Activated CD8-positive, alpha-beta memory T cell treated with anti-CD3 and anti-CD28 coated beads, Interleukin-2, amount 10 ng/mL, durations not matched to agents 7 days and 5 days (primary cell): ENCODE measurements around the gene MPZL1. TPM values are rescaled to one million over a fixed set of nuclear protein-coding genes. Genes with fewer than 3 reads are reported as not detected.
A peak's percentile ranks its signal among the peaks of the same experiment; 100 is the strongest.
"Not testable (repeated sequence)": the region's sequence is repeated elsewhere in the genome, so short reads cannot be mapped to it uniquely, and the experiment has no call there.

Experiments used
- ATAC-seq: fragments of 150-1000 bp; cut with Tn5 transposase; one replicate; pipeline ENCODE4 v1.10.0; 2021; ENCODE audit warnings: moderate library complexity
- CTCF ChIA-PET: fragments of 350-600 bp; sonication (Branson Sonifier 250); formaldehyde crosslinking; loops from one replicate; lab custom pipeline; 2021; ENCODE audit warnings: antibody characterized with exemption; lab: Charles Lee
- DNase-seq: peaks from one replicate; pipeline ENCODE4 v3.0.0-alpha.2; 2020
- H3K27ac Mint-ChIP-seq: one replicate; pipeline ENCODE4 v1.8.0; 2021; ENCODE audit warnings: mild to moderate bottlenecking, mixed read lengths
- H3K27me3 Mint-ChIP-seq: one replicate; pipeline ENCODE4 v1.8.0; 2021; ENCODE audit warnings: mixed read lengths
- H3K36me3 Mint-ChIP-seq: one replicate; pipeline ENCODE4 v1.8.0; 2021; ENCODE audit warnings: mild to moderate bottlenecking, mixed read lengths
- H3K4me1 Mint-ChIP-seq: one replicate; pipeline ENCODE4 v1.8.0; 2021; ENCODE audit warnings: mixed read lengths
- H3K4me3 Mint-ChIP-seq: one replicate; pipeline ENCODE4 v1.8.0; 2021; ENCODE audit warnings: mild to moderate bottlenecking, moderate library complexity, mixed read lengths
- H3K9me3 Mint-ChIP-seq: one replicate; pipeline ENCODE4 v1.8.0; 2022; ENCODE audit warnings: low read depth, mixed read lengths
- total RNA-seq, 2 experiments: library from RNA; stranded (reverse); gene quantifications; one replicate each; pipeline ENCODE4 v1.2.3, GENCODE V29; 2021

Gene MPZL1
- total RNA-seq, 2 experiments from 2014 or later, result 12.4 to 14.2 TPM

DNA sequence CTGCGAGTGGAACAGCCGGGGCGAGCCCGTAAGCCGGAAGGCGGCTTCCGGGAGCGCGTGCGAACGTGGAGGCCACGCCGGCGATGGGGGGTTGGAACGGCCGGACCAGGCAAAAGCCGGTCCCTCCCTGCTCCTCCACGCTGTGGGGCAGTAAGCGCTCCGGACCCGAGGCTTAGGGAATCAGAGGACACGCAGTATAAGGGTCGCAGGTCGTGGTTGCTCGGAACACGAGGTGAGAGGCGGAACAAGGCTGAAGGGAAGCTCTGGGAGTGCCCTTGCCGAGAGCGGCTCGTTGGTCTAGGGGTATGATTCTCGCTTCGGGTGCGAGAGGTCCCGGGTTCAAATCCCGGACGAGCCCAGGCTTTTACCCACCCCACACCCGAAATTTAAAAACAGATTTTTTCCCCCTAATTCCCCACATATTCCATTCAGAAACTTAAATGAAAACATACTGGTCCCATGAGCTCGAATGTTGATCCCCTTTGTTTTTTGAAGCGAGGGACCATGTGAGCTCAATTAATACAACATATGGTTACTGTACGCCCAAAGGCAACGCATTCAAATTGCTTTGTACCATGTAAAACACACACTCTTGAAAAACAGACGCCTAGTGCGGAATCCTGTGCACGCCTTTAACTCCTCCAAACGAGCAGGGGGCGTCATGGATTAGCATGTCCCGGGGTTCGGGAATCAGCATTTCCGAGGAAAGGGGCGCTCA, 7.2 kb upstream of the MPZL1 start:
- Mint-ChIP-seq H3K9me3 (no peaks in the 10 kb centered on the region), H3K4me1 (peaks cover 23% of the 10 kb centered on the region), H3K4me3 (peak overlapping the region; percentile 80), H3K27ac (peak overlapping the region; percentile 93), H3K36me3 (peaks cover 2% of the 10 kb centered on the region), H3K27me3 (peaks cover 15% of the 10 kb centered on the region)
- ATAC-seq (peak; percentile 51), DNase-seq (peak; percentile 92)
- CTCF ChIA-PET, result interaction anchor here (1.0 to 3.9 kb wide), 18 partner anchors 9 to 808 kb away, joined by 3 to 26 read pairs (median 4); partner anchors contain the start of genes DCAF6 and MPC2

- Mint-ChIP-seq H3K27me3 (peaks cover 15% of the 10 kb centered on the region), H3K4me1 (peaks cover 29% of the 10 kb centered on the region), H3K4me3 (peak overlapping the region; percentile 80), H3K9me3 (no peaks in the 10 kb centered on the region), H3K27ac (peak overlapping the region; percentile 93), H3K36me3 (peaks cover 2% of the 10 kb centered on the region)
- CTCF ChIA-PET, result interaction anchor here (0.9 to 3.9 kb wide), 21 partner anchors 8 to 809 kb away, joined by 3 to 26 read pairs (median 4); partner anchors contain the start of genes DCAF6 and MPC2
- DNase-seq, result peak; percentile 93
- peak; percentile 57 for ATAC-seq
Measured at GRCh38 chr1:167715157-167715999, 6.4 kb upstream of the MPZL1 start.

GRCh38 chr1:167716000-167716271, 5.8 kb upstream of the MPZL1 start:
- ATAC-seq (no peak), DNase-seq (no peak)
- peaks cover 15% of the 10 kb centered on the region for H3K27me3 Mint-ChIP-seq
- H3K36me3 Mint-ChIP-seq, result peaks cover 2% of the 10 kb centered on the region
- H3K27ac Mint-ChIP-seq, result peak overlapping the region; percentile 93
- H3K9me3 Mint-ChIP-seq, result no peaks in the 10 kb centered on the region
- CTCF ChIA-PET, result interaction anchor here (0.7 to 3.9 kb wide), 20 partner anchors 8 to 886 kb away, joined by 3 to 26 read pairs (median 5); partner anchors contain the start of genes DCAF6 and MPC2
- H3K4me3 Mint-ChIP-seq, result peak overlapping the region; percentile 80
- H3K4me1 Mint-ChIP-seq, result peaks cover 32% of the 10 kb centered on the region

DNA sequence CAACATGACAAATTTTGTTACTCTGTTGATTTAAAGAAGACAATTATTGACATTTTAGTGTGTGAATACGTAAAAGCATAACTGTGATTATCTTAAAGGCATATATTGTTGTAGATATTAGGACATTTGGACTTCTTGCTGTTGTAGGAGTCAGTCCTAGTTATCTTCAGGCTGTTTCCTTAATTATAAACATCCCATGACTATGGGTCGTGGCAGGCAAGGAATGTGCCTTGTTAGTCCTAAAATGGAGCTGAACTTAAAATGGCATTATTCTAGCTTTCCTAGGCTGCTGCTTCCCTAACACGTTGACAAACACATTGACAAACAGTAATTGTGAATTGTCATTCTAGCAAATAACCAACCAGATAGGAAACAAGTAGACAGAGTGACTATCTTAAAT, 4.4 kb upstream of the MPZL1 start:
- no peaks in the 10 kb centered on the region for H3K9me3 Mint-ChIP-seq
- no peak for ATAC-seq
- peak overlapping the region; percentile 80 for H3K4me3 Mint-ChIP-seq
- CTCF ChIA-PET, result interaction anchor here (0.6 to 3.2 kb wide), 8 partner anchors 11 to 365 kb away, joined by 3 to 26 read pairs (median 4); partner anchors contain the start of genes CREG1, DCAF6 and MPC2
- no peak for DNase-seq
- peaks cover 38% of the 10 kb centered on the region for H3K4me1 Mint-ChIP-seq
- peak overlapping the region; percentile 93 for H3K27ac Mint-ChIP-seq
- peaks cover 2% of the 10 kb centered on the region for H3K36me3 Mint-ChIP-seq
- peaks cover 8% of the 10 kb centered on the region for H3K27me3 Mint-ChIP-seq

DNA sequence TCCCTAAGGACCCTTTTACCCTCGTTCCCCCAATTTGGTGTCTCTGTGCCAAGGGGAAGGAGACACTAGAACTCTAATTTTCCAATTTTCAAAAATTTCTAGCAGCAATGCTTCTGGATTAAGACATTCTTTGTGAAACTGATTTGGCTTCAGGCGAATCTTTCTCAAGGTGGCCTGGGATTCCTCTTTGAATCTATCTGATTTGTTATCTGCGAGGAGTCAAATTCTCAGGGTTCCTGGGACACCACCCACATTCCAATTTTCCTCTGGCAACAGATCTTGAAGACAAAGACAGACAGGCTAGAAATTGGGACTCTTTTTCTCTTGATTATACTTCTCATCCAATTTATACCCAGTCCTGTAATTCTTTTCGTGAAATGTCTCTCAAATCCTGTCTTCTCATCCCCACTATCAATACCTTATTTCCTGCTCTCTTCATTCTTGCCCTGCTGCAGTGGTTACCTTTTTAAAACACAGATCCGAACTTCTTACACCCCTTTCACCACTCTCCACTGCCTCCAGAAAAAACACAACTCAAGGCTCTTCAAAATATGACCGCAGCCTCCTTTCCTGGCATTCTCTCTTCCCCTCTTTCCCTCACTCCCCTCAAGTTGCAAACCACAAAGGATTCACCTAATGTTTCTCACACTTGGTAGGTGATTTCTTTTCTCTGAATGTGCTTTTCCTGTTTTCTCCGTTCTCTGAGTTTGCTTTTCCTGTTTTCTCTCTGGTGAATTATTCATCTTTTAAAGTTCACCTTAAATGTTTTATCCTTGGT, 2.7 kb upstream of the MPZL1 start:
- peaks cover 42% of the 10 kb centered on the region for H3K4me1 Mint-ChIP-seq

GRCh38 chr1:167719715-167720421, 1.9 kb upstream of the MPZL1 start:
- CTCF ChIA-PET, result interaction anchor here (2.2 kb wide), 1 partner anchor 88 kb away, joined by 8 read pairs; no protein-coding TSS in a partner anchor
- not testable (repeated sequence) for H3K27me3 Mint-ChIP-seq, ATAC-seq, H3K4me3 Mint-ChIP-seq, H3K36me3 Mint-ChIP-seq, H3K9me3 Mint-ChIP-seq, DNase-seq
- Mint-ChIP-seq H3K4me1 (peaks cover 40% of the 10 kb centered on the region), H3K27ac (peak overlapping the region; percentile 30)

More for the DNA sequence above, 2.7 kb upstream of the MPZL1 start:
- ATAC-seq (no peak), DNase-seq (no peak)
- Mint-ChIP-seq H3K27ac (peak overlapping the region; percentile 30), H3K27me3 (peaks cover 3% of the 10 kb centered on the region), H3K4me3 (no peak overlapping the region), H3K36me3 (peaks cover 2% of the 10 kb centered on the region), H3K9me3 (no peaks in the 10 kb centered on the region)
- CTCF ChIA-PET, result no interaction called here

DNA sequence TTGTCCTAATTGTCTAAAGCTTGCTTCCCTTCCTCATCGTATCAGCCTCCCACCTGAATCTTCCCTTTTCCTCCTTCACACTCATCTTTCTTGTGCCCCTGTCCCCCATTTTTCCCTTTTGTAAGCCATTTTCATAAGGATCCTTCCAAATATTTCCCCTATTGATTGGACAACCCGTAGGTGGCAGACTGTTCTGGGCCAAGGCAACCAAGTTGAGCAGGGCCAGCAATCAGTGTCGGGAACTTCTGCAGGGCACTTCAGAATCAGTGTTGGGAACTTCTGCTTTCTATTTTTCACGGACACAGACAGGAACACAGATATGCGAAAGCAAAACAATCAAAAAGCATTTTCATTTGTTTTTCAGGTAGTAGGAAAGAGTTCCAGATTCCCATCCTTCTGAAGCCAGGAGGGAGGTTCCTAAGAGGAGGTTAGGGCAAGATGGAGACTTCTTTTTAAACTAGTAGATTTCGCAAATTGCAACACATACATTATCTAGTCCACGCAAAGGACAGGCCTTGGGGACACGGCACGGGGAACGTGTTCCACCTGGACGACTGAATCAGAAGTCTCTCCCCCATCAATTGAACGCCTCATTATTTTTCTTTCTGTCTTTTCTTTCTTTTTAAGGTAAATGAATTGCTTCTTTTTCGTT, 691 bp upstream of the MPZL1 start:
- CTCF ChIA-PET, result interaction anchor here (0.9 to 2.2 kb wide), 3 partner anchors 86 to 121 kb away, joined by 3 to 8 read pairs (median 3); no protein-coding TSS in a partner anchor
- H3K27me3 Mint-ChIP-seq, result no peaks in the 10 kb centered on the region
- peaks cover 40% of the 10 kb centered on the region for H3K4me1 Mint-ChIP-seq
- peak overlapping the region; percentile 84 for H3K4me3 Mint-ChIP-seq
- H3K9me3 Mint-ChIP-seq, result no peaks in the 10 kb centered on the region
- H3K36me3 Mint-ChIP-seq, result no peaks in the 10 kb centered on the region
- ATAC-seq (no peak), DNase-seq (no peak)
- peak overlapping the region; percentile 22 for H3K27ac Mint-ChIP-seq

DNA sequence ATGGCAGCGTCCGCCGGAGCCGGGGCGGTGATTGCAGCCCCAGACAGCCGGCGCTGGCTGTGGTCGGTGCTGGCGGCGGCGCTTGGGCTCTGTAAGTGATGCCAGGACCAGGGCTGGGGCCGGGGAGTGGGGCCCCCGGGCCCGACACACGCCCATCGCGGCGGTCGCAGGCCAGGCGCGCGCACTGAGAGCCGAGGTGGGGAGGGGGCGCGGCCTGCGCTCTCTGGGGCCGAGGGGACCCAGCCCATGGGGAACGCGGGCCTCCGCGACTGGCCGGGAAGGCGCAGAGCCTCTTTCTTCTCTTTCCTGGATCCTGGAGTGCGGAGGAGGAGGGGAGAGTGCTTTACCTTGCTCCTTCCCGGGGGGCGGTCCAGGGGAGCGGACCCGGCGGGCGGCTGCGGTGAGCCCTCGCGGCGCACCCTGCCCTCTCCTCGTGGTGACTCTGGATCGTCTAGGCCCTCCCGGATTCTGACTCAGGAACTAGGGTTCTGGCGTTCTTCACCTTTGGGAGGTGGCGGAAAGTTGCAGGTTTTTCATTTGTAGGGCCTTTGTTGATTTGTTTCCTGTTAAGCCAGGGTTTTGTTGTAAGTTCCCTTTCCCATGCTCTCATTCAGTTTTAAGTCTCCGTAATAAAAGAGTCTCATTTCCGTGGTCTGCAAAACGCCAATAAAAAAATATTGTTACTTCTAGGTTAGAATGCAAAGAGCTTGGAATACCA, 529 bp downstream of the MPZL1 start:
- Mint-ChIP-seq H3K27me3 (no peaks in the 10 kb centered on the region), H3K4me3 (peak overlapping the region; percentile 84), H3K36me3 (no peaks in the 10 kb centered on the region), H3K4me1 (peaks cover 35% of the 10 kb centered on the region), H3K27ac (peak overlapping the region; percentile 51), H3K9me3 (no peaks in the 10 kb centered on the region)
- ATAC-seq, result peak; percentile 62
- CTCF ChIA-PET, result interaction anchor here (0.9 to 2.2 kb wide), 3 partner anchors 9 to 105 kb away, joined by 3 to 8 read pairs (median 7); no protein-coding TSS in a partner anchor
- DNase-seq, result no peak

DNA sequence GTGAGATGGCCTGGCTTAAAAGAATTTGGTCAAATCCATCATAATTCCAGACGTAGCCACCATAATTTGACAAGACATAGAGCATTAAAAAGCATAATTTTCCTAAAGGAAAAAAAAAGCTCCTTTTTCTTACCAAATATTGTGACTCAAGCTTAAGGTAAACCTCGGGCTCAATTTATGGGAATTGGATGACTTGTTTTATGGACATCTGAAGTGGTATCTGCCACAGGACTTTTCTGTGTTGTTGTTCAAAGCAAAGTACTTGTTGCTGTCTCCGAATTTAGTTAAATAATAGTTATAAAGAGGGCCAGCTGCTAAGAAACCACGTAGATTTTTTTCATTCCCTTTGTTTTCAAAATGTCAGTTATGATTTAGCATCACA, 1.1 kb downstream of the MPZL1 start:
- Mint-ChIP-seq H3K4me3 (peak overlapping the region; percentile 84), H3K4me1 (peaks cover 33% of the 10 kb centered on the region), H3K9me3 (no peaks in the 10 kb centered on the region), H3K27ac (peak overlapping the region; percentile 51), H3K36me3 (peaks cover 2% of the 10 kb centered on the region), H3K27me3 (no peaks in the 10 kb centered on the region)
- DNase-seq (no peak), ATAC-seq (no peak)
- CTCF ChIA-PET, result interaction anchor here (1.9 kb wide), 1 partner anchor 9 kb away, joined by 7 read pairs; no protein-coding TSS in a partner anchor

DNA sequence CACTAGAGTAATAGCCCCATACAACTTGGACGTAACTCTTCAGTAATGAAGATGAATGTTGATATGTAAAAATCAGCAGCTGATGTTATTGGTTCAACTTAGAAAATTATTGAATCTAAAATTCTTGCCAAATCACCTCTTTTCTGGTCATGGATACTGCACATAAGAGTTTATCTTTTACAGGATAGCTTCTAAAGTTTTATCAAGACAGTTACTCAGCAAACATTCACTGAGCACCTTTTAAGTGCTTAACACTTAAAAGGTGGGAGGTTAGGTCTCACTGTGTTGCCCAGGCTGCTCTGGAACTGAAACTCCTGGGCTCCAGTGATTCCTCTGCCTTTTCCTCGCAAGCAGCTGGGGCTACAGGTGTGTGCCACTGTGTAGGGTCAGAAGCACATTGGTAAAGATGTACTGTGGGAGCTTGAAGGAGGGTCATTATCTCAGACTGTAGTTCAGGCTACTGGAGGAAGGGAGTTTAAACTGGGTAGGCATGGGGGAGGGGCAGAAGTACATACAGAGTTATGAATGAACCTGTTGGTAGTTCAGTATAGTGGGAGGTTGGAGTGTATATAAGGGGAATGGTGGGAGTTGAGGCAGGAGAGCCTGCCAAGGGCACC, 2.0 kb downstream of the MPZL1 start:
- DNase-seq (no peak), ATAC-seq (no peak)
- H3K36me3 Mint-ChIP-seq, result peaks cover 2% of the 10 kb centered on the region
- peaks cover 33% of the 10 kb centered on the region for H3K4me1 Mint-ChIP-seq
- no peaks in the 10 kb centered on the region for H3K27me3 Mint-ChIP-seq
- H3K9me3 Mint-ChIP-seq, result no peaks in the 10 kb centered on the region
- H3K4me3 Mint-ChIP-seq, result no peak overlapping the region
- H3K27ac Mint-ChIP-seq, result no peak overlapping the region
- CTCF ChIA-PET, result interaction anchor here (1.1 to 1.9 kb wide), 3 partner anchors 9 to 358 kb away, joined by 4 to 7 read pairs (median 6); no protein-coding TSS in a partner anchor

GRCh38 chr1:167726008-167726407, 4.2 kb downstream of the MPZL1 start:
- Mint-ChIP-seq H3K36me3 (peaks cover 2% of the 10 kb centered on the region), H3K4me1 (peaks cover 15% of the 10 kb centered on the region), H3K27me3 (no peaks in the 10 kb centered on the region), H3K4me3 (no peak overlapping the region), H3K27ac (no peak overlapping the region), H3K9me3 (no peaks in the 10 kb centered on the region)
- ATAC-seq (no peak), DNase-seq (no peak)
- CTCF ChIA-PET, result no interaction called here
